Endometrium (tissue), 2 donors: ENCODE results near the gene ITGA2B.
"Not testable (repeated sequence)": the region's sequence is repeated elsewhere in the genome, so short reads cannot be mapped to it uniquely, and the experiment has no call there.

Experiments used
- FAIRE-seq: peaks from 2 replicates; lab custom pipeline; 2012; peaks lifted over from hg19 to GRCh38; lab: Jason Lieb, UNC
- donor health status: control.
- donor health status: control.

The ITGA2B gene

DNA sequence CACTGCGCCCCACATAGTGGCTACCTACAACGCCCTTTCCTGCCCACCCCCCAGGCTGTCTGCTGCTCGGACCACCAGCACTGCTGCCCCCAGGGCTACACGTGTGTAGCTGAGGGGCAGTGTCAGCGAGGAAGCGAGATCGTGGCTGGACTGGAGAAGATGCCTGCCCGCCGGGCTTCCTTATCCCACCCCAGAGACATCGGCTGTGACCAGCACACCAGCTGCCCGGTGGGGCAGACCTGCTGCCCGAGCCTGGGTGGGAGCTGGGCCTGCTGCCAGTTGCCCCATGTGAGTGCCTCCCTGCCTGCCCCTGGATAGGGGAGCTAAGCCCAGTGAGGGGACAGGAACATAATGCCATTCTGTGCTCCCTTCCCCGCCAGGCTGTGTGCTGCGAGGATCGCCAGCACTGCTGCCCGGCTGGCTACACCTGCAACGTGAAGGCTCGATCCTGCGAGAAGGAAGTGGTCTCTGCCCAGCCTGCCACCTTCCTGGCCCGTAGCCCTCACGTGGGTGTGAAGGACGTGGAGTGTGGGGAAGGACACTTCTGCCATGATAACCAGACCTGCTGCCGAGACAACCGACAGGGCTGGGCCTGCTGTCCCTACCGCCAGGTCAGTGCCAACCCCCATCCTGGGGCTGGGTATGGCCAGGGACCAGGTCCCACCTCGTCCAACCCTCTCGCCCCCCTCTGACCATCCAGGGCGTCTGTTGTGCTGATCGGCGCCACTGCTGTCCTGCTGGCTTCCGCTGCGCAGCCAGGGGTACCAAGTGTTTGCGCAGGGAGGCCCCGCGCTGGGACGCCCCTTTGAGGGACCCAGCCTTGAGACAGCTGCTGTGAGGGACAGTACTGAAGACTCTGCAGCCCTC is 37.3 kb downstream of the ITGA2B start:
- no peak for FAIRE-seq

DNA sequence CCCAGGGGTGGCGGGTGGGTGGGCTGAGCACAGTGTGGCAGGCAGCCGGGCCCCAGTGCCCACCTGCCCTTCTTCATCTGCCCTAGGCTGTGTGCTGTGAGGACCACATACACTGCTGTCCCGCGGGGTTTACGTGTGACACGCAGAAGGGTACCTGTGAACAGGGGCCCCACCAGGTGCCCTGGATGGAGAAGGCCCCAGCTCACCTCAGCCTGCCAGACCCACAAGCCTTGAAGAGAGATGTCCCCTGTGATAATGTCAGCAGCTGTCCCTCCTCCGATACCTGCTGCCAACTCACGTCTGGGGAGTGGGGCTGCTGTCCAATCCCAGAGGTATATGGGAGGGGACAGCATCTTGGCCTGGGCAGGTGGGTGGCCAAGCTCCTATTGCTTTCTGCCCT is 38.0 kb downstream of the ITGA2B start:
- FAIRE-seq = no peak

DNA sequence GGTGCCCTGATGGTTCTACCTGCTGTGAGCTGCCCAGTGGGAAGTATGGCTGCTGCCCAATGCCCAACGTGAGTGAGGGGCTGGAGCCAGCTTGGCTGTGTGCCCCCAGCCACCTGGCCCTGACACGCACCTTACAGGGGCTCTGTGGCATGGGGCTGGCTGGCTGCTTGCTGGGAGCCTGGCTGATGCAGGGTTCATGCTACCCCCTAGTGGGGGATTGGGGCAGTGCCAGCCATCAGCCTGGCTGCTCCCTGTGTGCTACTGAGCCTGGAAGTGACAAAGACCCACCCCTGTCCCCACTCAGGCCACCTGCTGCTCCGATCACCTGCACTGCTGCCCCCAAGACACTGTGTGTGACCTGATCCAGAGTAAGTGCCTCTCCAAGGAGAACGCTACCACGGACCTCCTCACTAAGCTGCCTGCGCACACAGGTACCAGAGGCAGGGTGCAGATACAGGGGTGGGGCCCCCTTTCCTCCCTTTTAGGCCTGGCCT is 38.7 kb downstream of the ITGA2B start:
- FAIRE-seq = no peak

DNA sequence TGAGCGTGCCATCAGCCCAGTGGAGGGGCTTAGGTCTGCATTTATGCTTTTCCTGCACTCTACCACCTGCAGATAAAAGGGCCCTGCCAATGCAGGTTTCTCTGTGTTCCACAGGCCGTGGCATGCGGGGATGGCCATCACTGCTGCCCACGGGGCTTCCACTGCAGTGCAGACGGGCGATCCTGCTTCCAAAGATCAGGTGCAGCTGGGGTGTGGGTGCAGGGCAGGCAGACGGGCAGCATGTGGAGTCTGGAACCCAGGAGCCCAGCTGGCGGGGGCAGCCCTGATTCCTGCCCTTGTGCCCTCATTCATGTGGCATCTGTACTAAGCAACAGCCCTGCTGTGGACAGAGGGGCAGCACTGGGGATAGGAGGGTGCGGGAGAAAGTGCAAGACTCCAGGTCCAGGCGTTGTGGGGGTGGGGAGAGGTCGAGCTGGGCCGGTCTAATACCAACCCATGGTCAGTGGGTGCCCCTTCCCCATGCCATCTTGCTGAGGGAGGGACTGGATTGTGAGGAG is 39.8 kb downstream of the ITGA2B start:
- FAIRE-seq = no peak

DNA sequence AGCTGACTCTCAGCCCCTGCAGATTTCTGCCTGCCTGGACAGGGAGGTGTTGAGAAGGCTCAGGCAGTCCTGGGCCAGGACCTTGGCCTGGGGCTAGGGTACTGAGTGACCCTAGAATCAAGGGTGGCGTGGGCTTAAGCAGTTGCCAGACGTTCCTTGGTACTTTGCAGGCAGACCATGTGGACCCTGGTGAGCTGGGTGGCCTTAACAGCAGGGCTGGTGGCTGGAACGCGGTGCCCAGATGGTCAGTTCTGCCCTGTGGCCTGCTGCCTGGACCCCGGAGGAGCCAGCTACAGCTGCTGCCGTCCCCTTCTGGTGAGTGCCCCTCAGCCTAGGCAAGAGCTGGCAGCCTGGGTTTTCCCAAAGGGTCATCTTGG is 40.5 kb downstream of the ITGA2B start:
- no peak for FAIRE-seq

DNA sequence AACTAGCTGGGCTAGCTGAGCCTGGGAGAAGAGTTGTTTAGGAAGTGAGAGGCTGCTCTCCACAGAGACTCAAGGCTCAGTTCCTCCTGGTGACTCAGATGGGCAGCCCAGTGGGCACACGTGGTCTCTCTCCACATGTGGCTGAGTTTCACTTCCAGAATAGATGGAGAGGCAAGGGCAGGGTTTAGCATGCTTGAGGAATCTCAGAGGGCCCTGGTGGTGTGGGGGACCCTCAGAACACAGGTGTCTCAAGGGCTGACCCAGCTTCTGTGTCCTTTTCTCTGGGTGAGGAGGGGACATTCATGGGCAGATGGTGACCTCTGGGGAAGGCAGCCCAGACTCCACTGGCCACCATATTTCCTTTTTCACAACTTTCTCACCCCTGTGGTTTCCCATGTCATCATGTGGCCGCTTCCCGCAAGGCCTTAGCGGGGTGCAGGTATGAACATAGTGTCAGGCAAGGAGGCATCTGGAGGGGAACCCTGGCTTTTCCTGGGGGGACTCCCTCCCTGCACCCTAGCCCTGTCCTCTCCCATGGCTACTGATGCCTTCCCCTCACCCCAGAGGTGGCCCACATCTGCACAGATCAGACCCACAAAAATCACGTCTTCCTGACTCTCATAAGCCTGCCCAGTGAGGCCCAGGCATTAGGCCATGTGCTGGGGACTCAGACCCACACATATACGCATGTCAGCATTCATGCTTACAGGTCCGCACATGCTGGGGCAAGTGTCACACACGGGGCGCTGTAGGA is 41.0 kb downstream of the ITGA2B start:
- no peak for FAIRE-seq

DNA sequence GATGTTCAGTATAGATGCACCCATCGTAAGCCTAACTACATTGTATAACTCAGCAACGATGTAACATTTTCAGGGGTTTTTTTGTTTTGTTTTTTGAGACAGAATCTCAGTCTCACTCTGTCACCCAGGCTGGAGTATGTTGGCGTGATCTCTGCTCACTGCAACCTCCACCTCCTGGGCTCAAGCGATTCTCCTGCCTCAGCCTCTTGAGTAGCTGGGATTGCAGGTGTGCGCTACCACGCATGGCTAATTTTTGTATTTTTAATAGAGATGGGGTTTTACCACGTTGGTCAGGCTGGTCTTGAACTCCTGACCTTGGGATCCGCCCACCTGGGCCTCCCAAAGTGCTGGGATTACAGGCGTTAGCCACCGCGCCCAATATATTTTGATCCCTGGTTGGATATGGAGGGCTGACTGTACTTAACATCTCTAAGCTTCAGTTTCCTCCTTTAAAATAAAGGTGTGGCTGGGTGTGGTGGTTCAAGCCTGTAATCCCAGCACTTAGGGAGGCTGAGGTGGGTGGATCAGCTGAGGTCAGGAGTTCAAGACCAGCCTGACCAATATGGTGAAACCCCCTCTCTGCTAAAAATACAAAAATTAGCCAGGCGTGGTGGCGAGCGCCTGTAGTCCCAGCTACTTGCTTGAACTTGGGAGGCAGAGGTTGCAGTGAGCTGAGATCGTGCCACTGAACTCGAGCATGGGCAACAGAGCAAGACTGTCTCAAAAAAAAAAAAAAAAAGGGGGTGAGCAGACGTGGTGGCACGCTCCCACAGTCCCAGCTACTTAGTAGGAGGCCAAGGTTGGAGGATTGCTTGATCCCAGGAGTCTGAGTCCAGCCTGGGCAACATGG is 42.0 kb downstream of the ITGA2B start:
- not testable (repeated sequence) for FAIRE-seq

DNA sequence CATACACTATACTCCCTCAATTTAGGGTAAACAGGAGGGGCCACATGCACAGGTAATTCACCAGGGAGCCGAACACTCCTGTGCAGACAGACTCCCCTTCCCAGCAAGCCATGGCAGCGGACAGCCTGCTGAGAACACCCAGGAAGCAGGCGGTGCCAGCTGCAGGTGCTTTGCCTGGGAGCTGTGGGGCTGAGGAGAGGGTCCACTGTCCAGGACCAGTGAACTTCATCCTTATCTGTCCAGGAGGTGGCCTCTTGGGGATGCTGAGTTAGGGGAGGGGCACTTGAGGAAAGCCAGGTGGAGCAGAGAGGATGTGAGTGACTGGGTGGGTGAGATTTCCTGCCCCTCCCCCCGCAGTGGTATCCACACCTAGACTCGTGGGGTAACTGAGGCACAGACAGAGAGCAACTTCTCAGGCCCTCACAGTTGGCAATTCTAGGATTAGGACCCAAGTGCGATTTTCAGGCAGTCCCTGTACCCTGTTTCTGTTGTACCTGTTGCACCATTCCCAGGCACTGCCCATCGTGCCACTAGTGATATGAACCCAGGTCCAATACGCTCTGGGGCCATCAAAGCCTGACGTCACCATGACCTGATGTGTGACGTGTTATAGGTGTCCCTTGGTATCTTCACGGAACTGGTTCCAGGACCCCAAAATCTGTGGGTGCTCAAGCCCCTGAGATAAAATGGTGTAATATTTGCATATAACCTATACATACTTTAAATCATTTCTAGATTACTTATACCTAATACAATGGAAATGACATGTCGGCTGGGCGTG is 43.2 kb downstream of the ITGA2B start:
- no peak for FAIRE-seq

DNA sequence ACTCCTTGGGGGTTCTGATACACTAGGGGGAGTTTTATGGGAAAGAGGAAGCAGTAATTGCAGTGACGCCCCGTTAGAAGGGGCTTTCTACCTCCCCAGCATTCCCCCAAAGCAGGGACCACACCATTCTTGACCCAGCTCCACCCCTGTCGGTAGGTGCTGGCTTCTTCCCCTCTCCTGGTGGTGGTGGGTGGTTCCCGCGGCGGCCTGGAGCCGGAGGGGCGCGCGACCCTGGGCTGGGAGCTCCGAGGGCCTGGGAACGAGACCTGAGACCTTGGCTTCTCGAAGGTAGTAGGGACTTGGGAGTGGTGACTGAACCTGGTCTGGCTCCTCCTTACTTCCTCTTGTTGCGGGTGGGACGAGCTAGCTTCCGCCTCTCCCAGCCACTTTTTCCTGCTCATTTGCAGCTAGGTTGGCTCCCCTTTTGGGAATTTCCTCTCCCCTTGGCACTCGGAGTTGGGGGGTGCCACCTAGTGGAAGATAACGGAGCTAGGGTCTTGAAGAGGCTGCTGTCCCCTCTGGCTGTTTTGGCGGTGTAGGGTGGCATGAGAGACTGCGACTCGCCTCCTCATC is 43.9 kb downstream of the ITGA2B start:
- FAIRE-seq = no peak

DNA sequence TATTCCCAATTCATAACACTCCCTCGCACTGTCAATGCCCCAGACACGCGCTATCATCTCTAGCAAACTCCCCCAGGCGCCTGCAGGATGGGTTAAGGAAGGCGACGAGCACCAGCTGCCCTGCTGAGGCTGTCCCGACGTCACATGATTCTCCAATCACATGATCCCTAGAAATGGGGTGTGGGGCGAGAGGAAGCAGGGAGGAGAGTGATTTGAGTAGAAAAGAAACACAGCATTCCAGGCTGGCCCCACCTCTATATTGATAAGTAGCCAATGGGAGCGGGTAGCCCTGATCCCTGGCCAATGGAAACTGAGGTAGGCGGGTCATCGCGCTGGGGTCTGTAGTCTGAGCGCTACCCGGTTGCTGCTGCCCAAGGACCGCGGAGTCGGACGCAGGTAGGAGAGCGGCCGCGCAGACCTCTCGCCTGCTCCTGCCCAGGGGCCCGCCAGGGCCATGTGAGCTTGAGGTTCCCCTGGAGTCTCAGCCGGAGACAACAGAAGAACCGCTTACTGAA is 44.5 kb downstream of the ITGA2B start, which contains the start of gene GRN:
Gene GRN, plus strand, starts transcription at position 364 of the 515 bp plus-strand sequence. CDS start 3,863 bp downstream, outside the sequence.
- peak; percentile 97 for FAIRE-seq

DNA sequence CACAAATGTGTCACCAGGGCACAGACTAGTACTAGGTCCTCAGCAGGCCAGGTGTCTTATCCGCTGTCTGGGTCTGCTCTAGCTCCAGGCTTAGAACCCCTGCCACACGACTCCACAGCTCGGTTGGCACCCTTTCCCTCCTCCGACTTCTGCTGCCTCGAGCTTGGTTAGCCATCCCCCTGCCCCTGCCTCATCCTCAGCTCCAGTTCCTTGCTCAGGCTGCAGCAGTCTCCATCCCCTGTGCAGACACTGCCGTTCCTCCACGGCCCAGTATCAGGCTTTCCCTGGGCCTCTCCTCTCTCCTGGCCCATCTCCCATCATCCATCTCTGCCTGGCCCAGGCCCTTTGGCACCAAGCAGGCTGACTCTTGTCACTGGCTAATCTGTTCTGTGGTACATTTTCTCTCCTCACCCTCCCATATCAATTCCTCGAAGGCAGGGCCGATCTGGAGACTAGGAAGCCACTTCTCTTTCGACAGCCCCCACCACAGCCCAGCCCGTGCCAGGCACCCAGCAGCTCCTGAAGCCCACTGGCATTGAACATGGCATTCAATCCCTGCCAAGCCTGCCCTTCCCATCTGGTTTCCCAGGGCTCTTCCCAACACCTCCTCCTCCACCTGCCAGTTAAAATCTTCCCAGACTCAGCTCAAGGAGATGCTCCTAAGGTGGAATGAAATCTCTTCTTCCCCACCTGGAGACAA is 45.8 kb downstream of the ITGA2B start:
- no peak for FAIRE-seq

DNA sequence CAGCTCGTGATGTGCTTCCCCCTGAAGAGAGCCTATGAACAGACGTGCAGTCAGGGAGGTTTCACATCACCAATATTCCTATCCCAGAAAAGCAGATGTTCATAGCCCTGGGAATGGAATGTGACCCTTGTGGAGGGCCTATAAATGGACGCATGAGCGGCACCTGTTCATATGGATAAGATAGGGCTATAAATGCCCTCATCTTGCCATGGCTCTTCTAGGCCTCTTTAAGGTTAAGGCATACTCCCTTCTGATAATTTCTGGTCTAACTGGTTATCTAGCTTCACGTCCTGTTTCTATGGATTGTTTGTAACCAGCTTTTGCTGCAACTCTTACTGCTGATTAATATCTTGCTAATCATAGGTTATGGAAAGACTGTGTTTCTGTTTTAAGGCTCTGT is 48.9 kb downstream of the ITGA2B start:
- not testable (repeated sequence) for FAIRE-seq

DNA sequence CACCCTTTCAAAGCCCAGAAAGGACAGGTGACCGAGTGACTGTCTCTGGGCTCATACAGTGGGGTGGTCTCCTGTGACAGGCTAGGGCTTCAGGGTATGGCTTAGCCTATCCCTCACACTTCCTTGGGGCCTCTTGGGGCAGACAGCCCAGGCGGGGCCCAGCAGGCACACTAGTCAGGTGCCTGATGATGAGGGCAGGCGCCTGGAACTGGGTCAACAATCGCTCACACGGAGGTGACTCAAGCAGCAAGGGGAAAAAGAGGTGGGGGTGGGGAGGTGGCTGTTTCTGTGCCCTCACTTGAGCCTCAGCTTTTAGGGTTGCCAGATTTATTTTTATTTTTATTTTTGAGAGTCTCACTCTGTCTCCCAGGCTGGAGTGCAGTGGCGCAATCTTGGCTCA is 50.7 kb downstream of the ITGA2B start:
- no peak for FAIRE-seq

DNA sequence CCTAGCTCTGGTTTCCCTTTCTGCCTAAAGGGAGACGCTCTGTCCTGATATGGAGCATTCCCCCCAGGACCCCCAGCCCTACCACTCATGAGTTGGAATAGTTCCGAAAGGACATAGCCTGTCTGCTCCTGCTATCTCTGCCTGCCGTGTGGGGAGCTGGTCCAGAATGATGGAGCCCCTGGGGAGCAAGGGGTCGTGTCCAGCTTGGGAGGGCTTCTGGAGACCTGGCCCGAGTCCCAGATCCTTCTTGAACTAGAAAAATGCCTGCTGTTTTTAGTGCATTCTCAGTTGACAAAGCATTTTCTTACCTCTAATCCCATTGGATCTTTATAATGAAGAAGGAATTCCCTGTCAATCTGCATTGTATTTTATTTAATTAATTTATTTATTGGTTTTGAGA is 53.5 kb downstream of the ITGA2B start:
- FAIRE-seq = no peak

DNA sequence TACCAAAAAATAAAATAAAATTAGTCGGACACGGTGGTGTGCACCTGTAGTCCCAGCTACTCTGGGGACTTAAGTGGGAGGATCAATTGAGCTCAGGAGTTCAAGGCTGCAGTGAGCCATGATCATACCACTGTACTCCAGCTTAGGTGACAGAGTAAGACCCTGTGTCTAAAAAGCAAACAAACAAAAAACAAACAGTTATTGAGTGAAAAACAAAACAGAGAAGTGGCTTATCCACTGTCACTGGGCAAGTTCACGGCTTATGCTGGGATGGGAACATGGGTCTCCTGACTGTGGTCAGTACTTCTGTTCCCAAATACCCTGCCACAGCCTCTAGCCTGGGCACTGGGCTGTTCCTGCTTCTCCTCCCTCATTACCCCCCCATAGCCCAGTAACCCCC is 53.9 kb downstream of the ITGA2B start:
- no peak for FAIRE-seq

DNA sequence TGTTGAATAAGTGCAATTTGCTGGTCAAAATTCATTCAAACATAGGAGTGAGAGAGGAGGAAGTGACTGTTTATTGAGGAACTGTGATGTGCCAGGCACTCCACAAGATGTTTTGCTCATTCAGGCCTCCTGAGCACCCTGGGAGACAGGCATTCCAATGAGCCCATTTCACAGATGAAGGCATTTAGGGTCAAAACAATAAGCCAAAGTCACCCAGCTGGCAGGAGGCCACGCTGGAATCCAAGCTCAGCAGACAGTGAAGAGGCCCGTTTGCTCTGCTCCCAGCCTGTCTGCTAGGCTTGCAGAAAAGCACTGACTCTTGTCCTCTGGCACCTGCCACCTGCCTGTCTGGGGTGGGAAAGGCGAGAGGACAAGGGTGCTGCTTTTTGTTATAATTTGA is 54.7 kb downstream of the ITGA2B start:
- FAIRE-seq = no peak

DNA sequence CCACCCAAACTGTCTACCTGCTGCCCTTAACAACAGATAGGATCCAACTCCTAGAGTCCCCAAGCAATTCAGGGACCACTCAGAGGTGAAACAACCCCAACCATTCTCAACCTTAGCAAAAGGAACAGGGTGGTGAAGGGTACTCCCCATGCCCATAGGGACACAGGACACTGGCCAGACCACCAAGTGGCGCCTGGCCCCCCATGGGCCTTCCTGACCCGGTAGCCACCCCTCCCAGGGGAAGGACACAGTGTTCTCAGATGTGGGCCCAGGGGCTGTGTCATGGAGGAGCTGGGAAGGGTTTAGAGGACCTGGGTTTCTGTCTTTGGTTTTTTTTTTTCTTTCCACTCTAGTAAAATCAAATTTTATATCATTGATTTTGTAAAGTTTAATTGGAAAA is 55.1 kb downstream of the ITGA2B start:
- FAIRE-seq = no peak

DNA sequence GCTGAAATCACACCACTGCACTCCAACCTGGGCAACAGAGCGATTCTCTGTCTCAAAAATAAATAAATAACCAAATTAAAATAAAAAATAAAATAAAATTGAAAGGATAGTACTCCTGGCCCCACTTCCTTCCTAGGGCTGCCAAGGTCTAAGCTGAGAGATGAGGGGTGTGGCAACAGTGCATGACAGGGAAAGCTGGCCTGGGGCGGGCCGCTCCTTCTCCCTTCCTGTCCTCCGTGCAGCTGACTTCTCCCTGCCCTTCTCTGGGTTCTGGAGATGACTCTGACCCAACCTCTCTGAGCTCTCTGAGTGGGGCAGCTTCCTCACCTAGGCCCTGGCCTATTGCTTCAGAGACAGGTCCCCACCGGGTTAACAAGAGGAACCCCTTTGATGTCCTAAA is 56.1 kb downstream of the ITGA2B start:
- FAIRE-seq = no peak

DNA sequence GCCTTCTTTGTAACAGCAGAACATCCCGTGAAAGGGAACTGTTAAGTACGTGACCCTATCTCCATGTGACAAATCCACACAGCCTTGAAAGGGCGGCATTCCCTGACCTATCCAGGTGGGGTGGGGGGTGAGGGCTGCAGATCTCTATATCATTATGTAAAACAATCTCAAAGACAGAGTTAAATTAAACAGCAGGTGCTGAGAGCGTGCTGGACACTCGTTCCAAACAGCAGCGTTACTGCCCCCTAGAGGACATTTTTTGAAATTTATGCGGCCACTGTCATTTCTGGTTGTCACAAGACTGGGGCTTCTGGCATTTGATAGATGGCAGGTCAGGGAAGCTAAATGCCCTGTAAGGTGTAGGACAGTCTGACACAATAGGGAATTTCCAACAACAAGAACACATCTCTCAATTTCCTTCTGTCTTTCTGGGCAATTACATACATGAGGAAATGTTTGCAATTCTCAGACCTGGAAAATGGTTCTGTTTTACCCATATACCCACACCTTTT is 58.1 kb downstream of the ITGA2B start:
- FAIRE-seq = no peak

DNA sequence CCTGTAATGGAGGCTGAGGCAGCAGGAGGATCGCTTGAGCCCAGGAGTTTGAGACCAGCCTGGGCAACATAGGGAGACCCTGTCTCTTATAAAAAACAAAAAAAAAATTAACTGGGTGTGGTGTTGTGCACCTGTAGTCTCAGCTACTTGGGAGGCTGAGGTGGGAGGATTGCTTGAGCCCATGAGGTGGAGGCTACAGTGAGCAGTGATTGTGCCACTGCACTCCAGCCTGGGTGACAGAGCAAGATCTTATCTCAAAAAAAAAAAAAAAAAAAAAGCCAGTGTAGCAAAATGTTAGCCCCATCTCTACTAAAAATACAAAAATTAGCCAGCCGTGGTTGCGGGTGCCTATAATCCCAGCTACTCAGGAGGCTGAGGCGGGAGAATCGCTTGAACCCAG is 59.2 kb downstream of the ITGA2B start:
- not testable (repeated sequence) for FAIRE-seq
